DMS53 (cell line): ENCODE results near the gene C3orf20.

Source experiments
- DNase-seq: peaks from one replicate; lab custom pipeline; 2025; lab: John Stamatoyannopoulos, UW

The C3orf20 gene

GRCh38 chr3:14775011-14775410, 100.1 kb downstream of the C3orf20 start:
- no peak for DNase-seq

DNA sequence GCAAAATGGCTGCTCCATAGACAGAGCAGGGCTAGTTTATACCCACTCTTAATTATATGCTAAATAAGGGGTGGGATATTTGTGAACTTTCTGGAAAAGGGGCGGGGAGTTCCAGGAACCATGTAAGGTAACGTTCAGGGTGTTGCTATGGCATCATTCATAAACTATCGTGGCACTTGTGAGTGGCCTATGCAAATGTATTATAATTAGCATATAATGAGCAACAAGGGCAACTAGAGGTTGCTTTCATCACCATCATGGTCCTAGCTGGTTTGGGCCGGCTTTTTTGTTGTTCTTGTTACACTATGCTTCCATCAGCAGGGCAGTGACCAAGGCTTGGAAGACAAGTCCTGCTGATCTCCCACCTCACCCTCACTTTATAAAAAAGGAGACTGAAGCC, 100.6 kb downstream of the C3orf20 start:
- DNase-seq = no peak

DNA sequence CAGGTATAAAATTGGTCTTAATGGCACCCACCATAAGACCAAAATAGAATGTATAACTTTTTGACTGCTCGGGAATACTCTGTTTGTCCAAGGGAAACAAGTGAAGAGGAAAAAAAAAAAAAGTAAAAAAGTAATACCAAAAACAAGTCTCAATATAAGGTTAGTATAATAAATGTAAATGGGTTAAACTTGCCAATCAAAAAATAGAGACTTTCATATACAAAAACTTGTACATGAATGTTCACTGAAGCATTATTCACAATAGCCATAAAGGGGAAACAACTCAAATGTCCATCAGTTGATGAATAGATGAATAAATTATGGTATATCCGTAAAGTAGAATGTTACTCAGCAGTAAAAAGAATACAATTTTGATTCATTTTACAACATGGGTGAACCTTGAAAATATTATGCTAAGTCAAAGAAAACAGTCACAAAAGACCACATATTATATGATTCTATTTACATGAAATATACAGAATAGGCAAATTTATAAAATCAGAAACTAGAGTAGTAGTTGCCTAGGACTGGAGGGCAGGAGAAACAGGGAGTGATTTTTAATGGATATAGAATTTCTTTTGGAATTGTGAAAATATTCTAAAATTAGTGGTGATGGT, 104.2 kb downstream of the C3orf20 start:
- DNase-seq = no peak

DNA sequence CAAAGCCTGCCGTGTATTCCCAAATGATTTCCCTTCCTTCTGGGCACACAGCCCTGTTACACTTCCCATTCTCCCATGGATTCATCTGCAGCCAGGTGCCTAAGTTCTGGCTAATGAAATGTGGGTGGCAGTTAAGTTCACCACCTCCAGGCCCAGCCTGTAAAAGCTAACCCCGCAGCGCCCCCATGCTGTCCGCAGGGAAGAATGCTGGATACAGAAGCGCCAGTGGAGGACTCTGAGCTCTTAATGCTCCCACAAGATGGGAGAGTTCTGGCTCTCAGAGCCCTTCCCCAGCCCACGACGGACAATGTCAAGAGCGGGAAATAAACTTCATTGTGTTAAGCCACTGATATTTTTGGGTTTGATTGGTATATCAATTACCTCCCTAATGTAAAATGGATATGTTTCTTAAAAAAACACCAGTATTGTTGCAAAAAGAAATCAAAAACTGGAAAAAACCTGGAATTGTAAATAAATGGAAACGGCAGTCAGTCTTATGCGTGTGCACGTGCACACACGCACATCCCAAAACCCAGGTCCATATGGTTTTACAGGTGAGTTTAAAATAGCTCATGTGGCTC, 106.1 kb downstream of the C3orf20 start:
- DNase-seq = peak; percentile 74

- DNase-seq = no peak
Measured at GRCh38 chr3:14783480-14784086, 108.6 kb downstream of the C3orf20 start.

- no peak for DNase-seq
Measured at GRCh38 chr3:14784087-14784681, 109.2 kb downstream of the C3orf20 start.

DNA sequence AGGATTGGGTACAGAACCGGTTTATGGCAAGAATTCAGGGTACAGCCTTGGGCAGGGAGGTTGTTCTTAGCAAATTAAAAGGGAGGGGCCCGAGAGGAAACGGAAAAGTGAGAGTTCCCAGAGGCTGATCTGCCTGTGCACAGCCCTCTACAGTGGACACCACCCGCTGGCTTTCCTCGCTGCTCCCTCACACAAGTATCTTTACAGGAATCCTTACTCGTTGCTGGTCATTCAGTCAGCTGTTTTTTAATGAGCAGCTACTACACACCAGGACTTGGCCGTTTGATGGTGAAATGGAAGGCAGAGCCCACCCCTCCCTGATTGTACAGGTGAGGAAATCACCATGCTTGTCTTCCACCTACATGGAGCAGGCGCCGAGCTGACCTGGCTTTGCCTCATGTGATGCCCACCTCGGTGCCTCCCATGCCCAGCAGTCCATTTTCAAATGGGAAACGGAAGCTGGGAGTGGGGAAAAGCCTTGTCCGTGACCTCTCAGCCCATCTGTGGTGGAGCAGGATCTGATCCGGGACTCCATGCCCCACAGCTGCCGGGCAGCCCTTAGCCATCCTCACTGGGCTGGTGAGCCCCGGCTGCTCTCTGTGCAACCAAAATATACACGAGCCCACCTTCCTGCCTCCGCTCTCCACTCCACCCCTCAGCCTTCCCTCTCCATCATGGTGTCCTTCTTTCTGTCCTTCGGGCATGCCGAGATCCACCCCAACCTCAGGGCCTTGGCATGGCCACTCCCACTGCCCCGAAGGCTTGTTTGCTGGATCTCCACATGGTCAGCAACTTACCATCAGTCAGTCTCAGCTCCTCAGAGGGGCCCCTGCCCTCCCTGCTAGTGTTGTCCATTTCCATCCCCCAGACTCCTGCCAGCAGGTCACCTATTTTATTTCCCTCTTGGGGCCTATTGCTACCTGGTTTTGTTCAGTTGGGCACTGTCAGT, 110.5 kb downstream of the C3orf20 start:
- DNase-seq = no peak

DNA sequence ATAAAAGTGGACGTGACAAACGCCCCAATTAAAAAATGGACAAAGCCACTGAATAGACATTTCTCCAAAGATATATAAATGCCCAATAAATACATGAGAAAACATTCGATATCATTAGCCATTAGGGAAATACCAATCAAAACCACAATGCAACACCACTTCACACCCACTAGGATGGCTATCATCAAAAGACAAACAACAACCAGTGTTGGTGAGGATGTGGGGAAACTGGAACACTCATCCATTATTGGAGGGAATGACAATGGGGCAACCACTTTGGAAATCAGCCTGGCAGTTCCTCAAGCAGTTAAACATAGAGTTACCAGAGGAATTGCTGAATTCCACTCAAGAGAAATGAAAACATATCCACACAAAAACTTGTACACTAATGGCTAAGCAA, 111.4 kb downstream of the C3orf20 start:
- DNase-seq = no peak

DNA sequence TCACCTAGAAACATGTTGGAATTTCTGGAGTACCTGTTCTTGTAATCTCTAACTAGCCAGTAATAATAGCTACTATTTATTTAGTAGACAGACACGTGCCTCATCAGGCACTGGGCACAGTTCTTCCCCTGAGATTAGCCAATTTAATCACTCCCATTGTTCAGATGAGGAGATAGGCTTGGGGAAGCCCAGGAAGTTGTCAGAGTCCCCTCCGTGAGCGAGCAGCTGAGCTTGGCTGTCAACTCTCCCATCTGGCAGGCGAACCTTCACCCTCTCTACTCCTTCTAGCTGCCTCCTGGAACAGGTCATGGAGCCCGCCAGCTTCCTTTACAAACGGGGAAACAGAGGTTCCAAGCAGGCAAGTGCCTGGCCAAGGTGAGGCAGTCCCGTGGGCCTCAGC, 112.7 kb downstream of the C3orf20 start:
- DNase-seq = no peak

DNA sequence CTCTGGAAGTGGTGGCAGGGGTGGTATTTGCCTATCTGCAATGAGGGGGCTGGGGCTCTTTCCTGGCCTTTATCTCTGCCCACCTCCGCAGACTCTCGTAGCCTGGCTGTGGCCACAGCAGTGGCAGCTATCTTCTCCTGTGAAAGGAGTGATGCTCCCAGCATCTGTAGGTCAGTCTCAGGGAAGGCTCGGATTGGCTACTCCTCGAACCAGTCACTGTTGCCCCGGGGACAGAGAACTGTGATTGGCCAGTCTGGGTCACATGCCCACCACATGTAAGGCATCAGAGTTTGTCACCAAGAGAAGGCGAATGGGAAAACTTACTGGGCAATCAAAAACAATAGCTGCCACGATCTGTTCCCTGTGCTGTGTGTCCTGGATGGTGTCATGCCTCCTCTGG, 113.7 kb downstream of the C3orf20 start:
- no peak for DNase-seq

- no peak for DNase-seq
Measured at GRCh38 chr3:14789221-14789620, 114.3 kb downstream of the C3orf20 start.

DNA sequence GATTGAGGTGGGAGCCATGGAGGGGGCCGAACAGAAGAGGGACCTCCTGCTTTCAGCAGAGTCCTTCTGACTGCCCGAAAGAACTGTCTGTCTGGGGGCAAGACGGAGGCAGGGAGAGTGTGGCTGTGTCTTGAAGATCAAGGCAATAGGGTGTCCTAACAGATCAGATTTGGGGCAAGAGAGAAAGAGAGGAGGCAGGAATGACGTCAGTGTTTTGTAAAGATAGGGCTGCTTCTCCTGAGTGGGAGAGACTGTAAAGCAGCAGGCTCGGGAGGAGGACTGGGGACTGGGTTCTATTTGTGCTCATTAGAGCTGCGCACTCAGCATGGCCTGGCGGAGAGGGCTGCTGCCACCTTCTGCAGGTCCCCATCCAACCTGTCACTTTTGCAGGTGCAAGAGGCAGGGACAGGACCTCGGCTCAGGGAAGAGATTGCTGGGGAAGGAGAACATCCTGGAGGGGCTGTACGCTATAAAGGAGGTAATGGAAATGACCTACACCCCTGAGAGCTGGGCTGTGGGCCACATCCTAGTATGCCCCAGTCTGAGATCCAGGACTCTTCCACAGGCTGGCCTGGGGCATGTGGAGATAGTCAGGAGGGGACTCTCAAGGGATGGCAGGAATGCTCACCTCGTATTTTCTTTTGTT, 114.8 kb downstream of the C3orf20 start:
- no peak for DNase-seq

DNA sequence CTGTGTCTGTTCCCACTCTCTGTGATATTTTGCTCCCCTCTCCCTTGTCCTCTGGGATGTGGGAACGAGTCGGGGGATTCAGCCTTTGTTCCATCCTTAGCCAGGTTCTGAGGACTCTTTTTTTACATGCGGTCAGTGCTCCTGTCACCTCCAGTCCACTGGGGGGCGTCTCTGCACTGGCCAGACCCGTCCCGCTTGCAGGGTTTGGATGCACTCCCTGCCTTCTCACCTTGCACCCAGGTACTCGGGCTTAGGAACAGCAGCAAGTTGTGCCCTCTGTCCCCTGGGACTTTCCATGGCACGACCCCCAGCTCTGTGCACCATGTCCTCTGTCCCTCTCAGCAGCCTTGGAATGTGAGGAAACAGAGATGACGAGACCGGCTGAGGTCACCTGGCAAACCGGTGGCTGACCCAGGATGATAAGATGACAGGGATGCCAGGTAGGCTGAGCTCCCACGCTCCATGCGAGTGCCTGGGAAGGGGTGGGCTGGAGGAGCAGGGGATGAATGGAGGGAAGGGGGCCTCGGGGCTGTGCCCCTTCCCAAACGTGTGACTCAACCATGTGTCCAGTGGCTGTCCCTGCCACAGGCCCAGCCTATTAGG, 116.5 kb downstream of the C3orf20 start:
- DNase-seq = peak; percentile 59

DNA sequence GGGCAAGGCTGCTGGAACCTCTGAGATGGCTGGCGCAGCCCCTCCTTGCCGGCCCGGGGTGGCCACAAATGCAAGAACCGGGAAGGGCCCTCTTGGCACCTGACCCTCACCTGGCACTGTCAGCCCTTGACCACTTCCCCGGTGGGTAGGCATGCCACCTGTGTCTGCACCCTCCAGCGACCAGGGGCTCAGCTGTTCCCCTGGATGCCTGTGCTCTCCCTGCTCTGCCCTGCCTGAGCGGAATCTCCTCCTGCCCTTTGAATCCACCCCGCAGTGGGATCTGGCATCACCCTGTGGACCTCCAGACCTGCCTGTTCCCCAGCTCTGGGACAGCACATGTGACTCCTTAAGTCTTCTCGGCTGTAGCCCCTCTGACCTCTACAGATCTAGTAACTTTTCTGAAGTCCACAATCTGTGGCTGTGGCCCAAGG, 117.8 kb downstream of the C3orf20 start:
- no peak for DNase-seq

DNA sequence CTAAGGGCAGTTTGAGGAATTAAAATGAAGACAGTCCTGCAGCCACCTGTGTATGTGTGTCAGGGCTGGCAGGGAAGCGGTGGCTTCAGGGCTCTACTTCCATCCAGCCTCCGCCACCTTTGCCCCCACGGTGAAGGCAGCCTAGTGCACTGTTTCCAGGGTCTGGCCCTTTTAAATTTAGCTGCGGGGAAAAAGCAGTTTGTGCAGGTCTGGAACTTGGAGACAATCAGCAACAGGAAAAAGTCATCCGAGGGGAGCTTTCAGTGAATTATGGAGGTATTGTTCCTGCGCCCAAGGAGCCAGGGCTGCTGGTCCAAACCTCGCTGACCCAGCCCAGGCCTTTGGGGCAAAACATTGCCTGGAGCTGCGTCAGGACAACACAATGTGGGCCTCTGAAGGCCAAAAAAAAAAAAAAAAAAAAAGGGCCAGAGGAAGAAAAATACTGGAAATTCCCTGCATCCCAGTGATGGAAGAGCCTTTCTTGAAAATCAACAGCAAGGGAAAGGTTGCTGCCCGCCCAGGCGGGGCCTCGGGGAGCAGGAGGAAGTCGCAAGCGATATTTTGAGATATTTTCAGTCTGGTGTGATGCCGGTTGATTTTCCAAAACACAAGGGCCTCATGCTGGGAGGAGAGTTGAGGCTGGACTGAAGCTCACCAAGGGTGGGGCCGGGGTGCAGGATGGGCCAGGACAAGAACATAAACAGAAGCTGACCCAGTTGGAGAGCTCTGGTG, 118.4 kb downstream of the C3orf20 start:
- no peak for DNase-seq

GRCh38 chr3:14793858-14794234, 118.9 kb downstream of the C3orf20 start:
- DNase-seq = no peak

GRCh38 chr3:14794435-14794834, 119.5 kb downstream of the C3orf20 start:
- DNase-seq = no peak

DNA sequence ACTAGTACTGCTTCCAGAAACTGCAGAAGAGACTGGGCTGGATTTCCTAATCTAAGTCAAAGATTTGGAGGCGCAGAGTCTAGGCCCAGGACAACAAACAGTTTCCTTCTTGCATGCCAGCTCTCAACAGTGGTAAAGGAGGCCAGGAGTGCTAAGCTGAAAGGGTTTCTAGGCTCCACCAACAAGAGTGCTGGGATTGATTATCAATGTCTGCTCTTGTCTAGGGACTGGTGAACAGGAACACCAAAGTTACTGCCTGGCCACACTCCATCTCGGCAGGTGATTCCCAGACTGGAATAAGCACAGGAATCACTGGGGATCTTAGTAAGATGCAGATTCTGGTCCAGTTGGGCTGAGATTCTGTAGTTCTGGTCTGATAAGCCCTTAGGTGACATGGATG, 121.1 kb downstream of the C3orf20 start:
- DNase-seq = no peak

- DNase-seq = no peak
Measured at GRCh38 chr3:14796403-14797077, 121.6 kb downstream of the C3orf20 start.

GRCh38 chr3:14797731-14798130, 122.8 kb downstream of the C3orf20 start:
- DNase-seq = no peak
